Measurements from ENCODE around the gene TMEM14C. TPM values are rescaled to one million over a fixed set of nuclear protein-coding genes. Genes with fewer than 3 reads are reported as not detected.
A peak's percentile ranks its signal among the peaks of the same experiment; 100 is the strongest.
"Not testable (repeated sequence)": the region's sequence is repeated elsewhere in the genome, so short reads cannot be mapped to it uniquely, and the experiment has no call there.

The TMEM14C gene
- polyA plus RNA-seq, 2 of the 4 experiments (the other 2 are of a cell fraction): 152 to 230 TPM

DNA sequence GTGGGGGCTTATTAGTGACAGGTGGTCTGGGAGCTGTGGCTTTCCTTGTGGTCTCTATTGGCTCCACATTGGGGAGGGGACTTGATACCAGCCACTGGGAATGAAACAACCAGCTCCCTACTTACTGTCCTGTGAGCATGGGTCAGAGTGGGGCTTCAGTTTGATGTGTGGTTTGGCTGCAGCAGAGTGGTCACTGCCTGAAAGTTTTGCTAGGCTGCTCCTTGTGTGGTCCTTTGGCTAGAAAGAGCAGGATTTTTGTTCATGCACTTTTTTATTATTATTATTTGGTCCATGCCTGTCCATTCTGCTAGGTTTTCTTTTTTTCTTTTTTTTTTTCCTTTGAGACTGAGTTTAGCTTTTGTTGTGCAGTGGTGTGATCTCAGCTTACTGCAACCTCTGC lies 17.2 kb downstream of the TMEM14C start:
- 0 out of 6 replicates have a peak overlapping the region, but pooled peaks of 1 of the 2 experiments have one; percentile 0 for H3K27ac ChIP-seq
- CTCF ChIA-PET: no interaction called here
- peaks cover 15% of the 10 kb centered on the region for H3K4me1 ChIP-seq
- H3K9me3 ChIP-seq: no peaks in the 10 kb centered on the region
- FAIRE-seq: no peak
- DNase-seq (ENCODE audit: low read depth in 1 of 2, low spot score in 1 of 2): no peak
- POLR2A ChIA-PET: no interaction called here
- TF ChIP-seq ATOH8 (CRISPR knock-in tag; IDR thresholded peaks at IDR 0.05; ENCODE audit: low read depth) (no peak), RARB (CRISPR knock-in tag; IDR thresholded peaks at IDR 0.05) (no peak)
- no peak for ATAC-seq
- H3K4me2 ChIP-seq: no peak overlapping the region
- H3K4me3 ChIP-seq: no peak overlapping the region

- ATAC-seq; H3K27ac ChIP-seq; H3K4me1 ChIP-seq; H3K9me3 ChIP-seq; H3K4me2 ChIP-seq; H3K4me3 ChIP-seq; DNase-seq (ENCODE audit: low read depth in 1 of 2, low spot score in 1 of 2); FAIRE-seq: not testable (repeated sequence)
- 90% methylated on average over 4 of the region's 4 CpGs for WGBS (ENCODE audit: missing lambda C conversion rate)
- CTCF ChIA-PET: interaction anchor here (1.0 kb wide), 1 partner anchor 60 kb away, joined by 5 read pairs; no protein-coding TSS in a partner anchor
- POLR2A ChIA-PET: interaction anchor here (1.2 kb wide), 1 partner anchor 19 kb away, joined by 4 read pairs; the partner anchor contains the start of gene TMEM14C
- peak; percentile 38 for TF ChIP-seq MAFK (IDR thresholded peaks at IDR 0.05; ENCODE audit: partially characterized antibody)
Observed at GRCh38 chr6:10741643-10742042, 18.8 kb downstream of the TMEM14C start.

- DNase-seq (ENCODE audit: low read depth in 1 of 2, low spot score in 1 of 2): no peak
- ChIA-PET POLR2A (interaction anchor here (0.9 to 1.2 kb wide), 2 partner anchors 19 to 20 kb away, joined by 4 read pairs; partner anchors contain the start of gene TMEM14C), CTCF (interaction anchor here (1.0 to 1.5 kb wide), 2 partner anchors 18 to 60 kb away, joined by 4 to 5 read pairs; no protein-coding TSS in a partner anchor)
- Histone ChIP-seq H3K4me2 (no peak overlapping the region), H3K27ac (no peak overlapping the region), H3K9me3 (no peaks in the 10 kb centered on the region), H3K4me3 (no peak overlapping the region), H3K4me1 (peaks cover 12% of the 10 kb centered on the region; the same call in 2 of the 3 replicates)
- no peak for ATAC-seq
- TF ChIP-seq RCOR1 (IDR thresholded peaks at IDR 0.05; ENCODE audit: low read depth, low read length): no peak
- no peak for TF ChIP-seq ZSCAN20 (CRISPR knock-in tag; IDR thresholded peaks at IDR 0.05)
- no peak for TF ChIP-seq SREBF2 (IDR thresholded peaks at IDR 0.05)
- TF ChIP-seq FOSB (CRISPR knock-in tag; IDR thresholded peaks at IDR 0.05): no peak
- TF ChIP-seq, protein P1, sequence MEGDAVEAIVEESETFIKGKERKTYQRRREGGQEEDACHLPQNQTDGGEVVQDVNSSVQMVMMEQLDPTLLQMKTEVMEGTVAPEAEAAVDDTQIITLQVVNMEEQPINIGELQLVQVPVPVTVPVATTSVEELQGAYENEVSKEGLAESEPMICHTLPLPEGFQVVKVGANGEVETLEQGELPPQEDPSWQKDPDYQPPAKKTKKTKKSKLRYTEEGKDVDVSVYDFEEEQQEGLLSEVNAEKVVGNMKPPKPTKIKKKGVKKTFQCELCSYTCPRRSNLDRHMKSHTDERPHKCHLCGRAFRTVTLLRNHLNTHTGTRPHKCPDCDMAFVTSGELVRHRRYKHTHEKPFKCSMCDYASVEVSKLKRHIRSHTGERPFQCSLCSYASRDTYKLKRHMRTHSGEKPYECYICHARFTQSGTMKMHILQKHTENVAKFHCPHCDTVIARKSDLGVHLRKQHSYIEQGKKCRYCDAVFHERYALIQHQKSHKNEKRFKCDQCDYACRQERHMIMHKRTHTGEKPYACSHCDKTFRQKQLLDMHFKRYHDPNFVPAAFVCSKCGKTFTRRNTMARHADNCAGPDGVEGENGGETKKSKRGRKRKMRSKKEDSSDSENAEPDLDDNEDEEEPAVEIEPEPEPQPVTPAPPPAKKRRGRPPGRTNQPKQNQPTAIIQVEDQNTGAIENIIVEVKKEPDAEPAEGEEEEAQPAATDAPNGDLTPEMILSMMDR (IDR thresholded peaks at IDR 0.05): no peak
- no peak for TF ChIP-seq TFCP2L1 (CRISPR knock-in tag; IDR thresholded peaks at IDR 0.05)
- no peak for TF ChIP-seq EHF (CRISPR knock-in tag; IDR thresholded peaks at IDR 0.05)
- no peak for TF ChIP-seq NPAS2 (CRISPR knock-in tag; IDR thresholded peaks at IDR 0.05; ENCODE audit: borderline replicate concordance)
- no peak for TF ChIP-seq TP53 (CRISPR knock-in tag; IDR thresholded peaks at IDR 0.05)
- TF ChIP-seq CBX2 (IDR thresholded peaks at IDR 0.05; ENCODE audit: borderline replicate concordance, low read depth): no peak
- no peak for TF ChIP-seq FOSL2 (IDR thresholded peaks at IDR 0.05)
- no peak for TF ChIP-seq FOSL2 (CRISPR knock-in tag; IDR thresholded peaks at IDR 0.05)
- TF ChIP-seq EP300 (IDR thresholded peaks at IDR 0.05): no peak
- FAIRE-seq: no peak
- 96% methylated on average over 12 of the region's 12 CpGs for WGBS (ENCODE audit: missing lambda C conversion rate)
Observed at GRCh38 chr6:10742251-10742650, 19.4 kb downstream of the TMEM14C start.

- 89% methylated on average over 5 of the region's 6 CpGs for WGBS (ENCODE audit: missing lambda C conversion rate)
- ATAC-seq: no peak
- CTCF ChIA-PET: interaction anchor here (1.5 kb wide), 1 partner anchor 16 kb away, joined by 4 read pairs; no protein-coding TSS in a partner anchor
- no peak for FAIRE-seq
- no peaks in the 10 kb centered on the region for H3K9me3 ChIP-seq
- POLR2A ChIA-PET: no interaction called here
- TF ChIP-seq MAZ (IDR thresholded peaks at IDR 0.05; ENCODE audit: borderline replicate concordance, low read depth, low read length): no peak
- no peak for TF ChIP-seq BHLHE40 (IDR thresholded peaks at IDR 0.05; ENCODE audit: low read depth, low read length)
- no peak for TF ChIP-seq KDM5A (IDR thresholded peaks at IDR 0.05)
- TF ChIP-seq, protein P2, sequence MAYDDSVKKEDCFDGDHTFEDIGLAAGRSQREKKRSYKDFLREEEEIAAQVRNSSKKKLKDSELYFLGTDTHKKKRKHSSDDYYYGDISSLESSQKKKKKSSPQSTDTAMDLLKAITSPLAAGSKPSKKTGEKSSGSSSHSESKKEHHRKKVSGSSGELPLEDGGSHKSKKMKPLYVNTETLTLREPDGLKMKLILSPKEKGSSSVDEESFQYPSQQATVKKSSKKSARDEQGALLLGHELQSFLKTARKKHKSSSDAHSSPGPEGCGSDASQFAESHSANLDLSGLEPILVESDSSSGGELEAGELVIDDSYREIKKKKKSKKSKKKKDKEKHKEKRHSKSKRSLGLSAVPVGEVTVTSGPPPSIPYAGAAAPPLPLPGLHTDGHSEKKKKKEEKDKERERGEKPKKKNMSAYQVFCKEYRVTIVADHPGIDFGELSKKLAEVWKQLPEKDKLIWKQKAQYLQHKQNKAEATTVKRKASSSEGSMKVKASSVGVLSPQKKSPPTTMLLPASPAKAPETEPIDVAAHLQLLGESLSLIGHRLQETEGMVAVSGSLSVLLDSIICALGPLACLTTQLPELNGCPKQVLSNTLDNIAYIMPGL (CRISPR knock-in tag; IDR thresholded peaks at IDR 0.05; ENCODE audit: borderline replicate concordance): no peak
- no peak overlapping the region for H3K4me3 ChIP-seq
- no peak for DNase-seq (ENCODE audit: low read depth in 1 of 2, low spot score in 1 of 2)
- no peak overlapping the region for H3K27ac ChIP-seq
- H3K4me1 ChIP-seq: peaks cover 7% of the 10 kb centered on the region; the same call in 2 of the 3 replicates
- H3K4me2 ChIP-seq: no peak overlapping the region
Observed at GRCh38 chr6:10743515-10743914, 20.6 kb downstream of the TMEM14C start.

Measured in A549 (cell line).